ENCODE data around the gene EDIL3. TPM values are rescaled to one million over a fixed set of nuclear protein-coding genes. Genes with fewer than 3 reads are reported as not detected.

EDIL3 gene
- total RNA-seq, 4 donors from 2014 or later = 9.4 to 21.5 (median 17.5) TPM

DNA sequence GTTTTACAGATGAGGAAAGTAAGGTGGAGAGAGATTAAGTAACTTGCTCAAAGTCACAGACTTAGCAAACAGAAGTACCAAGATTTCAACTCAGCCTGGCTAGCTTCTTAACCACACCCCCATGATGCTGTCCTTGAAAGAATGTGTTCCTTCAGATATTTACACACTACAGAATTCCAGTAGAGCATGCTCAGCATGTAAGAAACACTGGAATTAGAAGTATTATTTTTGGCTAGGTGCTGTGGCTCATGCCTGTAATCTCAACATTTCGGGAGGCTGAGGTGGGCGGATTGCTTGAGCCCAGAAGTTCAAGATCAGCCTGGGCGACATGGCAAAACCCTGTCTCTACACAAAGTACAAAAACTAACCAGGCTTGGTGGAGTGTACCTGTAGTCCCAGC, 142.4 kb downstream of the EDIL3 start:
- DNase-seq (ENCODE audit: low spot score in 2 of 2) = no peak
- Histone ChIP-seq H3K36me3 (no peaks in the 10 kb centered on the region), H3K27me3 (no peaks in the 10 kb centered on the region), H3K4me1 (no peaks in the 10 kb centered on the region), H3K27ac (no peak overlapping the region), H3K4me3 (no peak overlapping the region), H3K9me3 (no peaks in the 10 kb centered on the region)
- WGBS = 96% methylated on average over 3 of the region's 3 CpGs
- TF ChIP-seq EP300 (IDR thresholded peaks at IDR 0.05) = no peak
- no peak for TF ChIP-seq POLR2AphosphoS5 (IDR thresholded peaks at IDR 0.05)
- TF ChIP-seq, protein P1, sequence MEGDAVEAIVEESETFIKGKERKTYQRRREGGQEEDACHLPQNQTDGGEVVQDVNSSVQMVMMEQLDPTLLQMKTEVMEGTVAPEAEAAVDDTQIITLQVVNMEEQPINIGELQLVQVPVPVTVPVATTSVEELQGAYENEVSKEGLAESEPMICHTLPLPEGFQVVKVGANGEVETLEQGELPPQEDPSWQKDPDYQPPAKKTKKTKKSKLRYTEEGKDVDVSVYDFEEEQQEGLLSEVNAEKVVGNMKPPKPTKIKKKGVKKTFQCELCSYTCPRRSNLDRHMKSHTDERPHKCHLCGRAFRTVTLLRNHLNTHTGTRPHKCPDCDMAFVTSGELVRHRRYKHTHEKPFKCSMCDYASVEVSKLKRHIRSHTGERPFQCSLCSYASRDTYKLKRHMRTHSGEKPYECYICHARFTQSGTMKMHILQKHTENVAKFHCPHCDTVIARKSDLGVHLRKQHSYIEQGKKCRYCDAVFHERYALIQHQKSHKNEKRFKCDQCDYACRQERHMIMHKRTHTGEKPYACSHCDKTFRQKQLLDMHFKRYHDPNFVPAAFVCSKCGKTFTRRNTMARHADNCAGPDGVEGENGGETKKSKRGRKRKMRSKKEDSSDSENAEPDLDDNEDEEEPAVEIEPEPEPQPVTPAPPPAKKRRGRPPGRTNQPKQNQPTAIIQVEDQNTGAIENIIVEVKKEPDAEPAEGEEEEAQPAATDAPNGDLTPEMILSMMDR (IDR thresholded peaks at IDR 0.05) = no peak
- TF ChIP-seq POLR2A (IDR thresholded peaks at IDR 0.05) = no peak

GRCh38 chr5:84239494-84239893, 145.2 kb downstream of the EDIL3 start:
- H3K9me3 ChIP-seq = no peaks in the 10 kb centered on the region
- H3K36me3 ChIP-seq = no peaks in the 10 kb centered on the region
- no peak overlapping the region for H3K27ac ChIP-seq
- WGBS = 41% methylated on average over 2 of the region's 2 CpGs
- H3K4me1 ChIP-seq = no peaks in the 10 kb centered on the region
- no peak overlapping the region for H3K4me3 ChIP-seq
- no peak for DNase-seq (ENCODE audit: low spot score in 2 of 2)
- H3K27me3 ChIP-seq = no peaks in the 10 kb centered on the region
- TF ChIP-seq POLR2AphosphoS5 (IDR thresholded peaks at IDR 0.05) (no peak), EP300 (IDR thresholded peaks at IDR 0.05) (no peak), POLR2A (IDR thresholded peaks at IDR 0.05) (no peak)
- TF ChIP-seq, protein P1 (IDR thresholded peaks at IDR 0.05) = no peak

DNA sequence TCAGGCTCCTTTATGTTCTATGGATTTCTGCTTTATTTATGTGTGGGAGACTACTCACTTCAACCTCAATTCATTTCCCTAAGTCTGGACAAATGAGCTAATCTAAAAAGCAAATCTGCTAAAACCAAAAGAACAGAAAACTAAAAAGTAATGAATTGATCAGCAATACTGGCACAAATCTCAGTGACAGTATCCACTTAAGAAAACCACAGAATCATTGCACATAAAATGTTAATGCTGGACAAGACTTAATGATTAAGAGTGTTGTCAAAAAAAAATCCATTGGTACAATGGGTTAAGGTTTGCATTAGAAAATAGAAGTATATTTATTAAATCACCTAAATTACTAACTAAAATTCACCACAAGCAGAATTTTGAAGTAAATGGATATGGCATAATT, 147.6 kb downstream of the EDIL3 start:
- no peak for DNase-seq (ENCODE audit: low spot score in 2 of 2)
- TF ChIP-seq, protein P1 (IDR thresholded peaks at IDR 0.05) = no peak
- no peak for TF ChIP-seq POLR2A (IDR thresholded peaks at IDR 0.05)
- TF ChIP-seq POLR2AphosphoS5 (IDR thresholded peaks at IDR 0.05) = no peak
- no peaks in the 10 kb centered on the region for H3K36me3 ChIP-seq
- no peaks in the 10 kb centered on the region for H3K4me1 ChIP-seq
- H3K27me3 ChIP-seq = no peaks in the 10 kb centered on the region
- H3K4me3 ChIP-seq = no peak overlapping the region
- H3K27ac ChIP-seq = no peak overlapping the region
- no peaks in the 10 kb centered on the region for H3K9me3 ChIP-seq

GRCh38 chr5:84231433-84231832, 153.2 kb downstream of the EDIL3 start:
- 73% methylated on average over 7 of the region's 7 CpGs for WGBS
- peaks cover 5% of the 10 kb centered on the region for H3K4me1 ChIP-seq
- no peaks in the 10 kb centered on the region for H3K9me3 ChIP-seq
- DNase-seq (ENCODE audit: low spot score in 2 of 2) = no peak
- no peak overlapping the region for H3K27ac ChIP-seq
- TF ChIP-seq POLR2A (IDR thresholded peaks at IDR 0.05) (no peak), EP300 (IDR thresholded peaks at IDR 0.05) (no peak), POLR2AphosphoS5 (IDR thresholded peaks at IDR 0.05) (no peak)
- TF ChIP-seq, protein P1 (IDR thresholded peaks at IDR 0.05) = no peak
- H3K4me3 ChIP-seq = no peak overlapping the region
- no peaks in the 10 kb centered on the region for H3K36me3 ChIP-seq
- H3K27me3 ChIP-seq = no peaks in the 10 kb centered on the region

DNA sequence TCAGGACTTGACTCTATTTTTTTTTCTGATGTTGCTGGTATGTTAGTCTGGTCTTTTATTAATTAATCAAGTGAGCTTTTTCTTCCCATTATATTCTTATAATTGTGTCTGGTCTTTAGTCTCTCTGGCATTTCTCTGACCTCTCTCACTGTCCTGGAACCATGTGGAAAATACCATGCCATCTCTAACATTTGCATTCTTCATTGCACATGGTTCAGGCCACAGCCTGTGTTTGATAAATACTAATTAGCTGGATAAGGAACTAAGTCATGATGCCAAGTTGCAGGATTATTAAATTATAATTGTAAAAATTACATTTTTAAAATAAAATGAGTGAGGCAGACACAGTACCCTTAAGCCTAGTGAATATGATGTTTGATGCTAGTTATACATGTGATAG, 155.6 kb downstream of the EDIL3 start:
- H3K4me3 ChIP-seq = no peak overlapping the region
- no peaks in the 10 kb centered on the region for H3K27me3 ChIP-seq
- peaks cover 5% of the 10 kb centered on the region for H3K4me1 ChIP-seq
- no peaks in the 10 kb centered on the region for H3K36me3 ChIP-seq
- H3K9me3 ChIP-seq = no peaks in the 10 kb centered on the region
- DNase-seq (ENCODE audit: low spot score in 2 of 2) = no peak
- H3K27ac ChIP-seq = no peak overlapping the region
- no peak for TF ChIP-seq POLR2A (IDR thresholded peaks at IDR 0.05)
- TF ChIP-seq, protein P1 (IDR thresholded peaks at IDR 0.05) = no peak
- no peak for TF ChIP-seq EP300 (IDR thresholded peaks at IDR 0.05)
- TF ChIP-seq POLR2AphosphoS5 (IDR thresholded peaks at IDR 0.05) = no peak

Measured in suprapubic skin (tissue), 4 donors.